CD8-positive, alpha-beta memory T cell (primary cell): ENCODE data around the gene EEIG2. TPM values are rescaled to one million over a fixed set of nuclear protein-coding genes. Genes with fewer than 3 reads are reported as not detected.

Experiments
- CTCF ChIA-PET: fragments of 350-600 bp; sonication (Branson Sonifier 250); formaldehyde crosslinking; loops from one replicate; lab custom pipeline; 2021; ENCODE audit warnings: antibody characterized with exemption; lab: Charles Lee
- POLR2A ChIA-PET: fragments of 350-600 bp; sonication (Branson Sonifier 250); formaldehyde crosslinking; loops from one replicate; lab custom pipeline; 2021; ENCODE audit warnings: antibody characterized with exemption; lab: Charles Lee
- DNase-seq, 5 donors: peaks; one replicate each; pipeline versions ENCODE4 v3.0.0 to v3.0.0-alpha.2; 2020 to 2022; ENCODE audit warnings: mixed read lengths in 1 of 5
- H3K27ac ChIP-seq: one replicate; pipeline ENCODE4 v1.7.0; 2013; ENCODE audit warnings: low read depth, mild to moderate bottlenecking, low read length, moderate library complexity
- H3K27me3 ChIP-seq: 2 replicates; pipeline ENCODE4 v1.7.0; 2013; ENCODE audit warnings: low read length, mild to moderate bottlenecking; ENCODE audit not compliant: insufficient read depth, poor library complexity, severe bottlenecking
- H3K36me3 ChIP-seq: 2 replicates; pipeline ENCODE4 v1.7.0; 2013; ENCODE audit warnings: mild to moderate bottlenecking, low read length, moderate library complexity; ENCODE audit not compliant: insufficient read depth
- H3K4me1 ChIP-seq: 2 replicates; pipeline ENCODE4 v1.7.0; 2013; ENCODE audit warnings: mild to moderate bottlenecking, low read length, moderate library complexity; ENCODE audit not compliant: insufficient read depth
- H3K4me3 ChIP-seq: 2 replicates; pipeline ENCODE4 v1.7.0; 2013; ENCODE audit warnings: mild to moderate bottlenecking, low read length
- H3K9me3 ChIP-seq: 2 replicates; pipeline ENCODE4 v1.7.0; 2013; ENCODE audit warnings: mild to moderate bottlenecking, low read length
- H3K27ac Mint-ChIP-seq, 8 donors: one replicate each; pipeline ENCODE4 v1.8.0; 2020 to 2021; ENCODE audit warnings: mixed read lengths in 8 of 8, mild to moderate bottlenecking in 6 of 8, inconsistent platforms in 3 of 8, moderate library complexity in 3 of 8
- H3K27me3 Mint-ChIP-seq, 2 donors: one replicate each; pipeline ENCODE4 v1.8.0; 2020 to 2021; ENCODE audit warnings: mixed read lengths in 2 of 2, mild to moderate bottlenecking in 1 of 2, moderate library complexity in 1 of 2
- H3K36me3 Mint-ChIP-seq, 3 donors: one replicate each; pipeline ENCODE4 v1.8.0; 2020 to 2021; ENCODE audit warnings: mixed read lengths in 3 of 3, inconsistent platforms in 1 of 3, mild to moderate bottlenecking in 1 of 3
- H3K4me1 Mint-ChIP-seq, 3 donors: one replicate each; pipeline ENCODE4 v1.8.0; 2020 to 2021; ENCODE audit warnings: mixed read lengths in 3 of 3, inconsistent platforms in 1 of 3, mild to moderate bottlenecking in 1 of 3
- H3K4me3 Mint-ChIP-seq, 7 donors: one replicate each; pipeline ENCODE4 v1.8.0; 2020 to 2021; ENCODE audit warnings: mixed read lengths in 7 of 7, mild to moderate bottlenecking in 6 of 7, moderate library complexity in 4 of 7, inconsistent platforms in 2 of 7
- H3K9me3 Mint-ChIP-seq, 5 donors: one replicate each; pipeline ENCODE4 v1.8.0; 2020 to 2022; ENCODE audit warnings: mixed read lengths in 5 of 5, mild to moderate bottlenecking in 3 of 5, moderate library complexity in 2 of 5, inconsistent platforms in 1 of 5
- polyA plus RNA-seq: library from polyadenylated mRNA; unstranded; fragments of 300-500 nt; fragmentation: Illumina TruSeq; gene quantifications from one replicate; pipeline ENCODE4 v1.2.3, GENCODE V29; 2021
- total RNA-seq, 2 experiments: library from RNA; stranded (reverse); gene quantifications; one replicate each; pipeline ENCODE4 v1.2.3, GENCODE V29; 2021

EEIG2 gene
- total and polyA plus RNA-seq, 3 experiments from 2014 or later = 2.1 to 21.0 (median 19.4) TPM

- no peaks in the 10 kb centered on the region for H3K27me3 ChIP-seq
- no peaks in the 10 kb centered on the region for H3K36me3 ChIP-seq
- peak overlapping the region; percentile 3 for H3K4me3 ChIP-seq
- Mint-ChIP-seq H3K27me3 (no peaks in the 10 kb centered on the region), H3K4me1 (peaks cover 38 to 48% (median 45%) of the 10 kb centered on the region in 3 donors), H3K9me3 (no peaks in the 10 kb centered on the region), H3K36me3 (peaks cover 0 to 4% (median 0%) of the 10 kb centered on the region in 3 donors), H3K27ac (peak overlapping the region in 6 of 8 donors; percentile 28 to 94 (median 70)), H3K4me3 (peak overlapping the region; percentile 91 to 98 (median 95))
- peaks cover 28% of the 10 kb centered on the region for H3K4me1 ChIP-seq
- DNase-seq = peak; percentile 76 to 91 (median 78)
- no peak overlapping the region for H3K27ac ChIP-seq
- H3K9me3 ChIP-seq = no peaks in the 10 kb centered on the region
- ChIA-PET POLR2A (interaction anchor here (0.7 to 4.3 kb wide), 5 partner anchors 31 to 130 kb away, joined by 3 to 37 read pairs (median 21); partner anchors contain the start of genes HENMT1 and PRPF38B), CTCF (interaction anchor here (0.8 to 4.7 kb wide), 17 partner anchors 9 to 359 kb away, joined by 3 to 90 read pairs (median 11); partner anchors contain the start of genes HENMT1 and PRPF38B)
These were observed 1.9 kb downstream of the EEIG2 start for GRCh38 chr1:108561689-108562326.

DNA sequence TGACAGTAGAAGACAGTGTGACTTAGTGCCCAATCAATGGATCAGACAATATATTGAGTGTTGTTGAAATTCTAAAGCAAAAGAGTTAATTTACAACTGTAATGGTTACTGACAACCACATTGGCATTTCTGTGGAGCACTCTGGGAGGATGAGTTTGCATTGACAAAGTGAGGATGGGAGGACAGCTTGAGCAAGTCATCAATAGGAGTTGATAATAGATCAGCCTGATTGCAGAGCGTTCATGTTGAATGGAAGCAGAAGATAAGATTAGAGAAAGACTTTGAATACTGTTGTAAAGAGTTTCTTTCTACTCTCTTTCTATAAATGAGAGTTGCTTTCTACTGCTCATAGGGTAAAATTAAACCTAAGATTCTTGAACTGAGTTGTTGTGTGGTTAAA lies 3.9 kb downstream of the EEIG2 start:
- H3K36me3 ChIP-seq = no peaks in the 10 kb centered on the region

DNA sequence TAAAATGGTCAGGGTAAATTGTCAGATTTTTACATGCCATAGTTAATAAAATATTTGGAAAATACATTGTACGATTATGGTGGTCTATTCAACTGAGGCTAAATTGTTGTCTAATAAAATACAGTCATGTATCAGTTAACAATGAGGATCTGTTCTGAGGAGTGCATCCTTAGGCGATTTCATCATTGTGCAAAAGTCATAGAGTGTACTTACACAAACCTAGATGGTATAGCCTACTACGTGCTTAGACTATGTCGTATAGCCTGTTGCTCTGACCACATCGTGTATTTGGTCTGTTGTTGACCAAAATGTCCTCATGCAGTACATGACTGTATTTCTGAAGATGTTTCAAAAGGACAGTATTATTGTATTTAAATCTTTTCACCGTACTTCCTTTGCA lies 5.2 kb downstream of the EEIG2 start:
- Histone ChIP-seq H3K4me1 (peaks cover 22% of the 10 kb centered on the region), H3K27ac (no peak overlapping the region), H3K36me3 (no peaks in the 10 kb centered on the region), H3K9me3 (no peaks in the 10 kb centered on the region), H3K4me3 (no peak overlapping the region), H3K27me3 (no peaks in the 10 kb centered on the region)
- no peak for DNase-seq
- Mint-ChIP-seq H3K27ac (no peak overlapping the region), H3K36me3 (peaks cover 0 to 4% (median 0%) of the 10 kb centered on the region in 3 donors), H3K27me3 (no peaks in the 10 kb centered on the region), H3K9me3 (no peaks in the 10 kb centered on the region), H3K4me1 (peaks cover 30 to 53% (median 38%) of the 10 kb centered on the region in 3 donors), H3K4me3 (no peak overlapping the region)
- ChIA-PET CTCF (no interaction called here), POLR2A (no interaction called here)

More for the DNA sequence above, 3.9 kb downstream of the EEIG2 start:
- Mint-ChIP-seq H3K27me3 (no peaks in the 10 kb centered on the region), H3K4me3 (no peak overlapping the region), H3K4me1 (peaks cover 38 to 49% (median 45%) of the 10 kb centered on the region in 3 donors), H3K9me3 (no peaks in the 10 kb centered on the region), H3K27ac (peak overlapping the region in 2 of 8 donors; percentile 1 to 8), H3K36me3 (peaks cover 0 to 4% (median 0%) of the 10 kb centered on the region in 3 donors)
- ChIA-PET POLR2A (no interaction called here), CTCF (no interaction called here)
- H3K4me3 ChIP-seq = no peak overlapping the region
- no peak for DNase-seq
- no peaks in the 10 kb centered on the region for H3K27me3 ChIP-seq
- peaks cover 28% of the 10 kb centered on the region for H3K4me1 ChIP-seq
- H3K9me3 ChIP-seq = no peaks in the 10 kb centered on the region
- H3K27ac ChIP-seq = no peak overlapping the region

DNA sequence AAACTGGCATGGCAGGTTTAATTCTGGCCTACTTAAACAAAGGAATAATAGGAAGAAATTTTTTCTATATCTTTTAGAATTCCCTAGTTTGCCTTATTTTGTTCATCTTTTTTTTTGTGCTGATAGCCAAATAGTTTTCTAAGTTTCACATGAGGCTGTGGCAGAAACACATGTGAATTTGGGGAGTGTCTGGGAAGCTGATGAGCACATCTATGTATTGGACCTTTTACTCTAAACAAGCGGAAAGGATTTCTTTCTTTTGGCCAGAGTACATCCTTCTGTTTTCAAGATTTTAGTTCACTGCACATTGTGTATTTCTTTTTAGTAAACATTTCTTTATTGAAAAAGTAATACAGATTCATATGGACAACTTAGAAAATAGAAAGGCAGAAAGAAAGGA lies 5.6 kb downstream of the EEIG2 start:
- Mint-ChIP-seq H3K4me1 (peaks cover 30 to 51% (median 37%) of the 10 kb centered on the region in 3 donors), H3K4me3 (no peak overlapping the region), H3K9me3 (no peaks in the 10 kb centered on the region), H3K27ac (no peak overlapping the region), H3K36me3 (peaks cover 0 to 2% (median 0%) of the 10 kb centered on the region in 3 donors), H3K27me3 (no peaks in the 10 kb centered on the region)
- ChIA-PET CTCF (no interaction called here), POLR2A (no interaction called here)
- Histone ChIP-seq H3K4me3 (no peak overlapping the region), H3K27ac (no peak overlapping the region), H3K9me3 (no peaks in the 10 kb centered on the region), H3K27me3 (no peaks in the 10 kb centered on the region), H3K36me3 (no peaks in the 10 kb centered on the region), H3K4me1 (peaks cover 21% of the 10 kb centered on the region)
- no peak for DNase-seq

DNA sequence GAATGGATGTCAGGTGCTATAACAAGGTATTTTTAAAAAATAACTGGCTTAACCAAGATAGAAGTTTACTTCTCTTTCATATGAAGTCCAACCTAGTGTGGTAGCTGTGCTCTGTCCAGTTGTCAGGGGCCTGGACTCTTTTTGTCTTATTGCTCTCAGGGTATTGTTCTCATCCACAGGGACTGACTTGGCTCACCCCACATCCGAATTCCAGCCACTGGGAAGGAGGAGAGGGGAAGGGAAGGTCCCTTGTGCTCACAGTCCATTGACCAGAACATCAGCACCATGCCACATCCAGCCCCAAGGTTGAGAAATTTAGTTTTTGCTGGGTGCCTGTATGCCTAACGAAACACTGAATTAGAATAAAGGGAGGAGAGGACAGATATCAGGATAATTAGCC lies 8.7 kb downstream of the EEIG2 start:
- Mint-ChIP-seq H3K4me1 (peaks cover 11 to 24% (median 13%) of the 10 kb centered on the region in 3 donors), H3K9me3 (peaks cover 0 to 3% (median 0%) of the 10 kb centered on the region in 5 donors), H3K27me3 (no peaks in the 10 kb centered on the region), H3K27ac (peak overlapping the region in 2 of 8 donors; percentile 14 to 21), H3K36me3 (peaks cover 0 to 1% (median 0%) of the 10 kb centered on the region in 3 donors), H3K4me3 (no peak overlapping the region)
- POLR2A ChIA-PET = no interaction called here
- H3K9me3 ChIP-seq = no peaks in the 10 kb centered on the region
- H3K27ac ChIP-seq = no peak overlapping the region
- H3K4me1 ChIP-seq = no peaks in the 10 kb centered on the region
- H3K4me3 ChIP-seq = no peak overlapping the region
- no peaks in the 10 kb centered on the region for H3K36me3 ChIP-seq
- H3K27me3 ChIP-seq = no peaks in the 10 kb centered on the region
- CTCF ChIA-PET = interaction anchor here (1.4 to 2.6 kb wide), 2 partner anchors 56 to 79 kb away, joined by 3 to 11 read pairs; no protein-coding TSS in a partner anchor
- DNase-seq = no peak

DNA sequence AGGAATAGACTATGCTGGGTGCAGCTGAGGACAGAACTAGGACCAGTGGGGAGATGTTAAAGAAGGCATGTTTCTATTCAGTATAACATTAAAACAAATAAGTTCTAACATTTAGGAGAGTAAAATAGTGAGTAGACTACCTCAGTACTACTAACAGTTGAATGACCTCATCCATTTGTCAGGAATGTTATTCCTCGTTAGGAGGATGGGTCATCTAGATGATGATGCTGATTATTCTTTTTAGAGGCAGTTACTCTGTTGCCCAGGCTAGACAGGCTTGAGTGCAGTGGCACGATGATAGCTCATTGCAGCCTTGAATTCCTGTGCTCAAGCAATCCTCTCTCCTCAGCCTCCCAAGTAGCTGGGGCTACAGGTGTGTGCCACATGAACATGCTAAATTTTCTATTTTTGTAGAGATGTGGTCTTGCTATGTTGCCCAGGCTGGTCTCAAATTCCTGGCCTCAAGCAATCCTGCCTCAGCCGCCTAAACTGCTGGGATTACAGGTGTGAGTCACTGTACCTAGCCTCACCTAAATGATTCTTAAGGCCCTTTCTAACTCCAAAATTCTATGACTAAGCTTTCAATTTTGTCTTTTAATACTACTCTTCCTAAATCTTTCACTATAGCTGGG lies 9.3 kb downstream of the EEIG2 start:
- H3K27ac Mint-ChIP-seq = peak overlapping the region in 2 of 8 donors; percentile 6 to 67
- Histone ChIP-seq H3K4me1 (no peaks in the 10 kb centered on the region), H3K9me3 (no peaks in the 10 kb centered on the region), H3K36me3 (no peaks in the 10 kb centered on the region), H3K4me3 (no peak overlapping the region), H3K27me3 (no peaks in the 10 kb centered on the region), H3K27ac (no peak overlapping the region)
- H3K27me3 Mint-ChIP-seq = no peaks in the 10 kb centered on the region
- peaks cover 0 to 3% (median 0%) of the 10 kb centered on the region in 5 donors for H3K9me3 Mint-ChIP-seq
- peaks cover 0 to 4% (median 2%) of the 10 kb centered on the region in 3 donors for H3K36me3 Mint-ChIP-seq
- DNase-seq = no peak
- peaks cover 5 to 19% (median 7%) of the 10 kb centered on the region in 3 donors for H3K4me1 Mint-ChIP-seq
- CTCF ChIA-PET = interaction anchor here (0.6 to 2.6 kb wide), 5 partner anchors 8 to 78 kb away, joined by 3 to 15 read pairs (median 3); partner anchors contain the start of gene EEIG2
- H3K4me3 Mint-ChIP-seq = no peak overlapping the region
- POLR2A ChIA-PET = interaction anchor here (1.1 kb wide), 1 partner anchor 9 kb away, joined by 3 read pairs; the partner anchor contains the start of gene EEIG2

- peak in 2 of 5 donors; percentile 21 to 26 for DNase-seq
- peaks cover 0 to 3% (median 0%) of the 10 kb centered on the region in 5 donors for H3K9me3 Mint-ChIP-seq
- ChIA-PET CTCF (interaction anchor here (0.6 to 2.6 kb wide), 4 partner anchors 9 to 77 kb away, joined by 3 to 15 read pairs (median 7); partner anchors contain the start of gene EEIG2), POLR2A (interaction anchor here (1.1 kb wide), 1 partner anchor 10 kb away, joined by 3 read pairs; the partner anchor contains the start of gene EEIG2)
- Histone ChIP-seq H3K4me1 (no peaks in the 10 kb centered on the region), H3K9me3 (no peaks in the 10 kb centered on the region), H3K27me3 (no peaks in the 10 kb centered on the region), H3K27ac (no peak overlapping the region), H3K4me3 (no peak overlapping the region), H3K36me3 (no peaks in the 10 kb centered on the region)
- peaks cover under 1 to 4% (median 2%) of the 10 kb centered on the region in 3 donors for H3K36me3 Mint-ChIP-seq
- no peak overlapping the region for H3K27ac Mint-ChIP-seq
- no peaks in the 10 kb centered on the region for H3K27me3 Mint-ChIP-seq
- H3K4me3 Mint-ChIP-seq = no peak overlapping the region
- peaks cover 3 to 14% (median 4%) of the 10 kb centered on the region in 3 donors for H3K4me1 Mint-ChIP-seq
These were observed 10.2 kb downstream of the EEIG2 start for GRCh38 chr1:108570128-108570527.
